Measurements from ENCODE around the gene HPS6.

DNA sequence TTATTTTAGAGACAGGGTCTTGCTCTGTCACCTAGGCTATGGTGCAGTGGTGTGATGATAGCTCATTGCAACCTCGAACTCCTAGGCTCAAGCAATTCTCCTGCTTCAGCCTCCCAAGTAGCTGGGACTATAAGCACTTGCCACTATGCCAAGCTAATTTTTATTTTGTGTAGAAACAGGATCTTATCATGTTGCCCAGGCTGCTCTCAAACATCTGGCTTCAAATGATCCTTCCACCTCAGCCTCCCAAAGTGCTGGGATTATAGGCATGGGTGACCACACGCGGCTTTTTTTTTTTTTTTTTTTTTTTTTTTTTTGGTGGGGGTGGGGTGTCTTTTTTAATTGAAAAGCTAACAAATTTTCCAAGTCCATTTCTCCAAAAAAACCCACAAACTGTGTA, 18.4 kb downstream of the HPS6 start:
- TF ChIP-seq, protein P1, sequence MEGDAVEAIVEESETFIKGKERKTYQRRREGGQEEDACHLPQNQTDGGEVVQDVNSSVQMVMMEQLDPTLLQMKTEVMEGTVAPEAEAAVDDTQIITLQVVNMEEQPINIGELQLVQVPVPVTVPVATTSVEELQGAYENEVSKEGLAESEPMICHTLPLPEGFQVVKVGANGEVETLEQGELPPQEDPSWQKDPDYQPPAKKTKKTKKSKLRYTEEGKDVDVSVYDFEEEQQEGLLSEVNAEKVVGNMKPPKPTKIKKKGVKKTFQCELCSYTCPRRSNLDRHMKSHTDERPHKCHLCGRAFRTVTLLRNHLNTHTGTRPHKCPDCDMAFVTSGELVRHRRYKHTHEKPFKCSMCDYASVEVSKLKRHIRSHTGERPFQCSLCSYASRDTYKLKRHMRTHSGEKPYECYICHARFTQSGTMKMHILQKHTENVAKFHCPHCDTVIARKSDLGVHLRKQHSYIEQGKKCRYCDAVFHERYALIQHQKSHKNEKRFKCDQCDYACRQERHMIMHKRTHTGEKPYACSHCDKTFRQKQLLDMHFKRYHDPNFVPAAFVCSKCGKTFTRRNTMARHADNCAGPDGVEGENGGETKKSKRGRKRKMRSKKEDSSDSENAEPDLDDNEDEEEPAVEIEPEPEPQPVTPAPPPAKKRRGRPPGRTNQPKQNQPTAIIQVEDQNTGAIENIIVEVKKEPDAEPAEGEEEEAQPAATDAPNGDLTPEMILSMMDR (conservative IDR thresholded peaks at IDR 0.05), result no peak
- no peak for TF ChIP-seq ZFX (IDR thresholded peaks at IDR 0.05)

All from C4-2B (cell line).